DND-41 (cell line): ENCODE results near the gene TMEM217.
"Not testable (repeated sequence)": the region's sequence is repeated elsewhere in the genome, so short reads cannot be mapped to it uniquely, and the experiment has no call there.

Source experiments
- ATAC-seq: fragments of 200-7000 bp; cut with Tn5 transposase; 3 replicates; pipeline ENCODE4 v1.9.1; 2021; ENCODE audit warnings: low read depth; ENCODE audit not compliant: insufficient read depth
- DNase-seq: peaks from one replicate; pipeline ENCODE4 v3.0.0-alpha.2; 2020
- H2AFZ ChIP-seq: 2 replicates; pipeline ENCODE4 v1.6.0; 2012; ENCODE audit warnings: low read depth, low read length
- H3K27ac ChIP-seq: 2 replicates; pipeline ENCODE4 v1.5.1; 2012; ENCODE audit warnings: low read length, inconsistent platforms
- H3K27me3 ChIP-seq: fragments of 200-600 bp; sonication (generic); 2 replicates; pipeline ENCODE4 v1.6.0; 2012; ENCODE audit warnings: low read length, mild to moderate bottlenecking, inconsistent platforms; ENCODE audit not compliant: insufficient read depth, poor library complexity
- H3K36me3 ChIP-seq: 2 replicates; pipeline ENCODE4 v1.5.1; 2012; ENCODE audit warnings: low read length, inconsistent platforms; ENCODE audit not compliant: insufficient read depth
- H3K4me1 ChIP-seq: 2 replicates; pipeline ENCODE4 v1.5.1; 2012; ENCODE audit warnings: mild to moderate bottlenecking, low read length; ENCODE audit not compliant: insufficient read depth
- H3K4me2 ChIP-seq: 2 replicates; pipeline ENCODE4 v1.6.0; 2012; ENCODE audit warnings: mild to moderate bottlenecking, moderate library complexity, low read length, inconsistent platforms; ENCODE audit not compliant: insufficient read depth
- H3K4me3 ChIP-seq, 2 experiments: fragments of 200-600 bp in 1 of 2; shearing (Covaris generic) in 1 of 2; 2 replicates each; pipeline ENCODE4 v1.5.1; 2012 to 2016; ENCODE audit warnings: inconsistent platforms in 2 of 2, low read length in 2 of 2, mild to moderate bottlenecking in 2 of 2, low read depth in 1 of 2, moderate library complexity in 1 of 2
- H3K79me2 ChIP-seq: 2 replicates; pipeline ENCODE4 v1.6.0; 2012; ENCODE audit warnings: low read length, inconsistent platforms; ENCODE audit not compliant: insufficient read depth
- H3K9ac ChIP-seq: 2 replicates; pipeline ENCODE4 v1.6.0; 2012; ENCODE audit warnings: low read depth, mild to moderate bottlenecking, inconsistent platforms, low read length, moderate library complexity
- H3K9me3 ChIP-seq: 2 replicates; pipeline ENCODE4 v1.5.1; 2012; ENCODE audit warnings: low read length, moderate library complexity, mild to moderate bottlenecking, inconsistent platforms; ENCODE audit not compliant: insufficient read depth, severe bottlenecking
- H4K20me1 ChIP-seq: 2 replicates; pipeline ENCODE4 v1.6.0; 2012; ENCODE audit warnings: low read length; ENCODE audit not compliant: insufficient read depth
- EZH2 ChIP-seq: IDR thresholded peaks from 3 replicates; pipeline ENCODE4 v1.6.1; 2012; ENCODE audit warnings: borderline replicate concordance, low read depth, mild to moderate bottlenecking, moderate library complexity, low read length, inconsistent platforms; ENCODE audit not compliant: severe bottlenecking
- TF ChIP-seq, protein P1 (sequence below): IDR thresholded peaks from 2 replicates; pipeline ENCODE4 v1.5.1; 2012; ENCODE audit warnings: borderline replicate concordance, low read length, moderate library complexity, mild to moderate bottlenecking; ENCODE audit not compliant: poor library complexity, severe bottlenecking; ENCODE audit errors: extremely low read depth

Gene TMEM217

DNA sequence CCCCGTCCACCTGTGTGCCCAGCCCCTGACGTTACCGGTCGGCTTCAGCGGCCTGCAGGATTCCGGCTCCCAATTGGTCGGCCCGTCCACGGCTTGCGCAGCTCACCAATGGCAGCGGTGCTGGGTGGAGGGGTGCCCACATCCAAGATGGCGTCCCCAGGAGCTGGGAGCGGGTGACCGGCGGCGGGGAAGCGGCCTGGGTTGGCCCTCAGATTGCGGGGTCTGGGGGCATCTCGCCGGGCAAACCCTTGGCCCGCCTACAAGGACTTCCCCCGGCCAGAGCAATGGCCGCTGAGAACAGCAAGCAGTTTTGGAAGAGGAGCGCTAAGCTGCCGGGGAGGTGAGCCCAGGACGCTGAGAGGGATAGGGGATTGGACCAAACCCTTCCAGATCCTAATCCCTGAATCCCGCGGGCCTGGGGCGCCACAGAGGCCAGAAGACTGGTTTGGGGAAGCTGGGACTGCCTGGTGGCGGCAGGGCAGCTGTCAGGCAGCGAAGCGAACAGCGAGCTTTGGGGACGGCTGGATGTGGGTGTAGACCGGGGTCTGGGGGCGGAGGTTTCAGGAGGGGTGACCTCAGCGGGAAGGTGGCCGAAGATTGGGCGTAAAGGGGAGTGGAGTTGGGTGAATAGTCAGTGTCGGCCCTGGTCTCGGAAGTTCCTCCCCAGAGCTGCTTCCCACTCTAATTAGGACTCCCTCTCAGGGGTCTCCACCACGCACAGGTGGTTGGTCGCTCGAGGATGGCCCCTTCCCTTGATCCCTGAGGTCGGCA lies at the start of gene TMEM217, which contains the start of gene TBC1D22B:
Gene TMEM217, minus strand, starts transcription at position 511 of the 771 bp plus-strand sequence. CDS start 39,114 bp downstream, outside the sequence.
Gene TBC1D22B, plus strand, starts transcription at position 139 of the 771 bp plus-strand sequence. Its CDS starts 146 bp downstream, at position 285.
- Histone ChIP-seq H2AFZ (peak within 1 kb of the TSS; percentile 86), H3K36me3 (peaks cover 16% of the 10 kb centered on the region), H3K9ac (peak within 1 kb of the TSS; percentile 83), H4K20me1 (no peaks in the 10 kb centered on the region), H3K27ac (peak within 1 kb of the TSS; percentile 86), H3K9me3 (no peaks in the 10 kb centered on the region), H3K4me3 (peak within 1 kb of the TSS; percentile 79 to 83), H3K79me2 (peaks cover 90% of the 10 kb centered on the region), H3K4me2 (peak within 1 kb of the TSS; percentile 93), H3K27me3 (no peaks in the 10 kb centered on the region), H3K4me1 (peaks cover 90% of the 10 kb centered on the region)
- DNase-seq (peak; percentile 96), ATAC-seq (peak; percentile 96)
- no peak for TF ChIP-seq EZH2
- TF ChIP-seq, protein P1, sequence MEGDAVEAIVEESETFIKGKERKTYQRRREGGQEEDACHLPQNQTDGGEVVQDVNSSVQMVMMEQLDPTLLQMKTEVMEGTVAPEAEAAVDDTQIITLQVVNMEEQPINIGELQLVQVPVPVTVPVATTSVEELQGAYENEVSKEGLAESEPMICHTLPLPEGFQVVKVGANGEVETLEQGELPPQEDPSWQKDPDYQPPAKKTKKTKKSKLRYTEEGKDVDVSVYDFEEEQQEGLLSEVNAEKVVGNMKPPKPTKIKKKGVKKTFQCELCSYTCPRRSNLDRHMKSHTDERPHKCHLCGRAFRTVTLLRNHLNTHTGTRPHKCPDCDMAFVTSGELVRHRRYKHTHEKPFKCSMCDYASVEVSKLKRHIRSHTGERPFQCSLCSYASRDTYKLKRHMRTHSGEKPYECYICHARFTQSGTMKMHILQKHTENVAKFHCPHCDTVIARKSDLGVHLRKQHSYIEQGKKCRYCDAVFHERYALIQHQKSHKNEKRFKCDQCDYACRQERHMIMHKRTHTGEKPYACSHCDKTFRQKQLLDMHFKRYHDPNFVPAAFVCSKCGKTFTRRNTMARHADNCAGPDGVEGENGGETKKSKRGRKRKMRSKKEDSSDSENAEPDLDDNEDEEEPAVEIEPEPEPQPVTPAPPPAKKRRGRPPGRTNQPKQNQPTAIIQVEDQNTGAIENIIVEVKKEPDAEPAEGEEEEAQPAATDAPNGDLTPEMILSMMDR = no peak

DNA sequence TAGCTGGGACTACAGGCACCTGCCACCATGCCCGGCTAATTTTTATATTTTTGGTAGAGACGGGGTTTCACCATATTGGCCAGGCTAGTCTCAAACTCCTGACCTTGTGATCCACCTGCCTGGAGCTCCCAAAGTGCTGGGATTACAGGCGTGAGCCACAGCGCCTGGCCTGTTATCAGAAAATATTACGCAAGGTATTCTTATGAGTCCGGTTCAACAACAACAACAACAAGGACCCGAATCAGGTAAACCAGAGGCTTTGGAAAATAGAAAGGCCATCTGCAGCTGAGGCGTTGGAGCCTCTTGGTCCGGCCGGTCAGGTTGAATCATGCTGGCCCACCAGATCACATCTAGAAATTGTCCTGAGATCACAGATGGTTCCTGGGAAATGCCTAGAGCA lies 49.5 kb upstream of the TMEM217 start:
- H2AFZ ChIP-seq, H3K4me3 ChIP-seq, H3K27ac ChIP-seq, H3K9ac ChIP-seq, DNase-seq, H3K27me3 ChIP-seq, H3K79me2 ChIP-seq, H4K20me1 ChIP-seq, H3K9me3 ChIP-seq, ATAC-seq, H3K4me2 ChIP-seq: not testable (repeated sequence)
- Histone ChIP-seq H3K4me1 (peaks cover 34% of the 10 kb centered on the region), H3K36me3 (peaks cover 72% of the 10 kb centered on the region)

DNA sequence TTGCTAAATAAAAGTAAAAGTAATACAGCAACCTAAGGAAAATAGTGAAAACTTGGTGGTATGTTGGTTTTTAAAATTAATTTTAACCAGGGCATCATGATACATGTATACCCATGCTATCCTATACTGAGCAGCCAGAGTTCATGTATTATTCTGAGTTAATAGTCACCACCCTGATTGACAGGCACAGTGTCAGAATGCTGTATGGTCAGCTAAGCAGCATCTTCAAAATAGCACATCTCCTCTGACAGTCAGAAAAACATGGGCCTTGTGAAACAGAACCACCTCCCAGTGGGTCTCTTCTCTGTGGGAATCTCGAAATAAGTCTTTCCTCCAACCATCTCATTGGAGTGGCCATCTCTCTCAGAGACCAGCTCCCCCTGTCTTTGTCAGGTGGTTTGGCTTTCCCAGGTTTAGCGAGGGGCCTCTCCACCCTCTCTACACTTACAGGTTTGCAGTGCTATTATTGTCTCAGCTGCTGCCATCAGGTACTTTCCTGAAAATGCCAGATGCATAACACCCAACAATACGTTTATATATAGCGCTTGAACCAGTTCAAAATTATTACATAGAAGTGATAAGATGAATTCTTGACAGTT lies 48.8 kb upstream of the TMEM217 start:
- no peak for DNase-seq
- 0 out of 2 replicates have a peak, but pooled peaks cover 3% of the 10 kb centered on the region for H3K79me2 ChIP-seq
- H3K36me3 ChIP-seq = peaks cover 72% of the 10 kb centered on the region
- H3K9me3 ChIP-seq = no peaks in the 10 kb centered on the region
- peak overlapping the region; percentile 42; the same call in 1 of the 2 replicates for H3K27ac ChIP-seq
- no peak overlapping the region for H3K9ac ChIP-seq
- no peak for ATAC-seq
- no peak overlapping the region for H3K4me2 ChIP-seq
- H3K27me3 ChIP-seq = no peaks in the 10 kb centered on the region
- H3K4me3 ChIP-seq = no peak overlapping the region
- H3K4me1 ChIP-seq = peaks cover 39% of the 10 kb centered on the region
- no peaks in the 10 kb centered on the region for H4K20me1 ChIP-seq
- no peak for TF ChIP-seq EZH2
- TF ChIP-seq, protein P1 = peak; percentile 3
- H2AFZ ChIP-seq = no peak overlapping the region

DNA sequence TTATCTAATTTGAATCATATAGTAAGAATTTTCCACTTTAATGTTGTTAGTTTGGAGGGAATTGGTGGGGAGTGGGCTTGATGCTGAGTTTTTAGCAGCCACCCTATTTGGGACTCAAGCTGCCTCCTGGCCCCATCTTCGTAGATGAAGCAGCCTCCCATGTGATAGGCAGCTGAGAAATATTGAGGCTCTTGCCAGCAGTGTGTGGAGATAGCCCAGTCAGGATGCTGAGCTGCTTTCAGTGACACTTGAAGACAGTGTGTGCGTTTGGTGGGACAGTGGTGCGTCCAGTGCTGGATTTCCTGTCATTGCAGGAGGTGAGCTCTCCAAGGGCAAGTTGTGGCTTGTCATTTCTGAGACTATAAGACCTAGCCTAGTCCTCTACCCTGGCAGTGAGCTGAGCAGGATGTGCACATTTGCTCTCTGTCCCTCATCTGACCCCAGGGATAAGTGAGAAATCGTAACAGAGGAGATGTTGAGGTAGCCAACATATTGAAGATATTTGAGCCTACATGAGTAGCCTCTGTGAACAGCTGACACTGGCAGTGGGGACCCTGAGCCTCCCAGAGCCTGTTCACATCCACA lies 48.0 kb upstream of the TMEM217 start:
- Histone ChIP-seq H4K20me1 (no peaks in the 10 kb centered on the region), H3K4me3 (no peak overlapping the region), H3K36me3 (peaks cover 79% of the 10 kb centered on the region), H3K27me3 (no peaks in the 10 kb centered on the region), H2AFZ (no peak overlapping the region), H3K79me2 (0 out of 2 replicates have a peak, but pooled peaks cover 3% of the 10 kb centered on the region), H3K9ac (no peak overlapping the region), H3K4me1 (peaks cover 39% of the 10 kb centered on the region), H3K9me3 (no peaks in the 10 kb centered on the region), H3K4me2 (no peak overlapping the region), H3K27ac (peak overlapping the region; percentile 22; the same call in 1 of the 2 replicates)
- ATAC-seq = no peak
- TF ChIP-seq EZH2 = no peak
- TF ChIP-seq, protein P1 = no peak
- DNase-seq = no peak
